Measurements from ENCODE around the gene MADCAM1. TPM values are rescaled to one million over a fixed set of nuclear protein-coding genes. Genes with fewer than 3 reads are reported as not detected.
"Not testable (repeated sequence)": the region's sequence is repeated elsewhere in the genome, so short reads cannot be mapped to it uniquely, and the experiment has no call there.

The MADCAM1 gene
- total RNA-seq, 2 experiments from 2014 or later, result 0.69 to 2.0 TPM

DNA sequence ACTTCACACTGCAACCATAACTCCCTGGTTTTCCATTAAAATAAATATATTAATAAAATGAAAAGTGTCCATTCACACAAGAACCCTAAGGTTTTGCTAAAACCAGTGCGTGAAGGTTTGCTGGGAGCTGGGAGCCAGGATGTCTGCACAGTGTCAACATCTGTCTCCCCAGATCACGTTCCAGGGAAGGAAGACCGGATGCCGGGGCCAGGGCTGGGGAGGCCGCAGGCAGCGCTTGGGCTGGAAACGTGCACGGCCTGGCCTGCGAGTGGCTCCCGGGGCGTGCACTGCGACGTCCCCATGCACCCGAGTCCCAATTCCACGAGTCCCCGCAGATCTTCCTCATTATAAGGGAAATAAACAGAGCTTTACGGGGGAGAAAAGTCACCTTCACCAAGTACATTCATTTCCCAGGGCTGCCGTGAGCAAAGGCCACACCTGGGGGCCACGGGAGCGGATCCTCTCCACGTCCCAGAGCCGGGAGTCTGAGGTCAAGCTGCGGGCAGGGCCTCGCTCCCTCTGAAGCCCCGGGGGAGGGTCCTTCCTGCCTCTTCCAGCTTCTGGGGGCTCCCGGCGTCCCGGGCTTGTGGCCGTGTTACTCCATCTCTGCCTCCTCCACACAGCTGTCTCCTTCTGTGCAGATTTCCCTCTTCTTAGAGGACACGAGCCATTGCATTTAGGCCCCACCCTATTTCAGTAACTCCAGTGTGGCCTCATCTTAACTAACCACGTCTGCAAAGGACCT lies 48.3 kb upstream of the MADCAM1 start:
- no peaks in the 10 kb centered on the region for H3K4me1 ChIP-seq (ENCODE audit: insufficient read depth, low read length, poor library complexity, severe bottlenecking)
- no peak overlapping the region for H3K4me2 ChIP-seq (ENCODE audit: low read length)
- H4K20me1 ChIP-seq (ENCODE audit: insufficient read depth, low read length), result no peaks in the 10 kb centered on the region
- no peak overlapping the region for H3K27ac ChIP-seq (ENCODE audit: low read depth, low read length, poor library complexity, severe bottlenecking)
- H3K4me3 ChIP-seq (ENCODE audit: low read depth, low read length, poor library complexity, severe bottlenecking), result no peak overlapping the region
- ChIA-PET POLR2A (no interaction called here), CTCF (ENCODE audit: unreplicated experiment) (no interaction called here)
- H3K79me2 ChIP-seq (ENCODE audit: insufficient read depth, low read depth, low read length), result no peaks in the 10 kb centered on the region
- H3K9me3 ChIP-seq (ENCODE audit: low read length), result 0 out of 2 replicates have a peak, but pooled peaks cover 5% of the 10 kb centered on the region
- intact Hi-C loops (cut with micrococcal nuclease; ENCODE audit: unreplicated experiment), result no loop called here
- no peak for DNase-seq (ENCODE audit: low spot score)
- no peaks in the 10 kb centered on the region for H3K36me3 ChIP-seq (ENCODE audit: insufficient read depth, low read length)
- H2AFZ ChIP-seq (ENCODE audit: low read length), result no peak overlapping the region
- no TSS peak for BruUV-seq (replicated peaks)
- no peaks in the 10 kb centered on the region for H3K9me2 ChIP-seq (ENCODE audit: insufficient read depth, low read length)
- no peak for TF ChIP-seq CTCF (conservative IDR thresholded peaks at IDR 0.05; ENCODE audit: low read length)
- TF ChIP-seq EZH2phosphoT487 (IDR thresholded peaks at IDR 0.05; ENCODE audit: borderline replicate concordance, low read depth, low read length), result no peak

GRCh38 chr19:449916-450315 lies 46.4 kb upstream of the MADCAM1 start:
- DNase-seq (ENCODE audit: low spot score), result no peak
- Histone ChIP-seq H2AFZ (ENCODE audit: low read length) (no peak overlapping the region), H3K4me1 (ENCODE audit: insufficient read depth, low read length, poor library complexity, severe bottlenecking) (no peaks in the 10 kb centered on the region), H3K9me2 (ENCODE audit: insufficient read depth, low read length) (no peaks in the 10 kb centered on the region), H3K27ac (ENCODE audit: low read depth, low read length, poor library complexity, severe bottlenecking) (no peak overlapping the region), H4K20me1 (ENCODE audit: insufficient read depth, low read length) (no peaks in the 10 kb centered on the region), H3K79me2 (ENCODE audit: insufficient read depth, low read depth, low read length) (no peaks in the 10 kb centered on the region), H3K36me3 (ENCODE audit: insufficient read depth, low read length) (no peaks in the 10 kb centered on the region), H3K4me3 (ENCODE audit: low read depth, low read length, poor library complexity, severe bottlenecking) (no peak overlapping the region), H3K9me3 (ENCODE audit: low read length) (0 out of 2 replicates have a peak, but pooled peaks cover 5% of the 10 kb centered on the region), H3K4me2 (ENCODE audit: low read length) (no peak overlapping the region)
- POLR2A ChIA-PET, result no interaction called here
- no TSS peak for BruUV-seq (replicated peaks)
- CTCF ChIA-PET (ENCODE audit: unreplicated experiment), result no interaction called here
- intact Hi-C loops (cut with micrococcal nuclease; ENCODE audit: unreplicated experiment), result no loop called here
- TF ChIP-seq EZH2phosphoT487 (IDR thresholded peaks at IDR 0.05; ENCODE audit: borderline replicate concordance, low read depth, low read length), result no peak
- no peak for TF ChIP-seq CTCF (conservative IDR thresholded peaks at IDR 0.05; ENCODE audit: low read length)

DNA sequence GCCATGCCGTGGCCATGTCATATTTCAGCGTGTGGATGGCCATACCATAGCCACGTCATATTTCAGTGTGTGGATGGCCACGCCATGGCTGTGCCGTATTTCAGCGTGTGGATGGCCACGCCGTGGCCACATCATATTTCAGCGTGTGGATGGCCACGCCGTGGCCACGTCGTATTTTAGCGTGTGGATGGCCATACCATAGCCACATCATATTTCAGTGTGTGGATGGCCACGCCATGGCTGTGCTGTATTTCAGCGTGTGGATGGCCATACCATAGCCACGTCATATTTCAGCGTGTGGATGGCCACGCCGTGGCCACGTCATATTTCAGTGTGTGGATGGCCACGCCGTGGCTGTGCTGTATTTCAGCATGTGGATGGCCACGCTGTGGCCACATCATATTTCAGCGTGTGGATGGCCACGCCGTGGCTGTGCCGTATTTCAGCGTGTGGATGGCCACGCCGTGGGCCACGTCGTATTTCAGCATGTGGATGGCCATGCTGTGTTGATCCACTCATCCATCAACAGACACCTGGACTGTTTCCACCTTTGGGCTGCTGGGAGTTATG lies 45.3 kb upstream of the MADCAM1 start:
- H3K27ac ChIP-seq (ENCODE audit: low read depth, low read length, poor library complexity, severe bottlenecking); H4K20me1 ChIP-seq (ENCODE audit: insufficient read depth, low read length); H3K4me2 ChIP-seq (ENCODE audit: low read length); DNase-seq (ENCODE audit: low spot score); H3K9me2 ChIP-seq (ENCODE audit: insufficient read depth, low read length); BruUV-seq (replicated peaks); intact Hi-C loops (cut with micrococcal nuclease; ENCODE audit: unreplicated experiment); H3K79me2 ChIP-seq (ENCODE audit: insufficient read depth, low read depth, low read length); H3K36me3 ChIP-seq (ENCODE audit: insufficient read depth, low read length); H2AFZ ChIP-seq (ENCODE audit: low read length); H3K4me1 ChIP-seq (ENCODE audit: insufficient read depth, low read length, poor library complexity, severe bottlenecking); H3K4me3 ChIP-seq (ENCODE audit: low read depth, low read length, poor library complexity, severe bottlenecking); H3K9me3 ChIP-seq (ENCODE audit: low read length); CTCF ChIA-PET (ENCODE audit: unreplicated experiment); POLR2A ChIA-PET: not testable (repeated sequence)

Data from OCI-LY7 (cell line).